HCEC 1CT (cell line): Measurements from ENCODE around the gene BSPH1.
"Not testable (repeated sequence)": the region's sequence is repeated elsewhere in the genome, so short reads cannot be mapped to it uniquely, and the experiment has no call there.

Experiments used
- DNase-seq: peaks from one replicate; pipeline ENCODE4 v3.0.0-alpha.2; 2017

Gene BSPH1, protein sequence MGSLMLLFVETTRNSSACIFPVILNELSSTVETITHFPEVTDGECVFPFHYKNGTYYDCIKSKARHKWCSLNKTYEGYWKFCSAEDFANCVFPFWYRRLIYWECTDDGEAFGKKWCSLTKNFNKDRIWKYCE

GRCh38 chr19:47992070-47992469, at the start of gene BSPH1:
Gene BSPH1, minus strand, starts transcription at chr19:47992170. Its CDS starts 89 bp downstream, at chr19:47992081.
- DNase-seq, result no peak

DNA sequence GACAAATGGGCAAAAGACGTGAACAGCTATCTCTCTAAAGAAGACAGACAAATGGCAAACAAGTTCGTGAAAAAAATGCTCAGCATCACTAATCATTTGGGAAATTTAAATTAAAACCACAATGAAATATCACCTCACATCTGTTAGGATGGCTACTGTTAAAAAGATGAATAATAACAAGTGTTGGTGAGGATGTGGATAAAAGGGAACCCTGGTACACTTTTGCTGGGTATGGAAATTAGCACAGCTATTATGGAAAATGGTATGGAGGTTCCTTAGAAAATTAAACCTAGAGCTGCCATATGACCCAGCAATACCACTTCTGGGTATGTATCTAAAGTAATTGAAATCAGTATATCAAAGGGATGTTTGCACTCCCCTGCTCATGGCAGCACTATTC, 44.8 kb upstream of the BSPH1 start:
- DNase-seq, result no peak

GRCh38 chr19:48033604-48034003, 41.6 kb upstream of the BSPH1 start:
- no peak for DNase-seq

GRCh38 chr19:48030073-48030472, 38.1 kb upstream of the BSPH1 start:
- DNase-seq, result no peak

DNA sequence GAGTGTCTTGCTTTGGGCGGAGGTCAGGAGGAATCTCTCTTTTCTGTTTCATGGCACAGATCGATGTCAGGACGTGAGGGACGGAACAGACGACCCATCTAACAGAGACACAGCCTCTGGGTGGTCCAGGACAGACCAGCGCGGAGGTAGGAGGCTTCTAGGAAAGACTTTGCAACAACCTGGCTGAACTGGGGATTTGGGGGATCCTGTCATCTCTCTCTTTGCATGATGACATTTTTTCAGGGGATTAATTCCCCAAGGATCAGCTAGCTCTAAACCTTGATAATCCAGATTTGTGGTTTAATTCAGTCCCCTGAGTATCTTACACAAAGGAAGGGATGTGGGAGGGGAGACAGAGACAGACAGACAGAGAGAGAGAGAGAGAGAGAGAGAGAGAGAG, 37.5 kb upstream of the BSPH1 start:
- no peak for DNase-seq

DNA sequence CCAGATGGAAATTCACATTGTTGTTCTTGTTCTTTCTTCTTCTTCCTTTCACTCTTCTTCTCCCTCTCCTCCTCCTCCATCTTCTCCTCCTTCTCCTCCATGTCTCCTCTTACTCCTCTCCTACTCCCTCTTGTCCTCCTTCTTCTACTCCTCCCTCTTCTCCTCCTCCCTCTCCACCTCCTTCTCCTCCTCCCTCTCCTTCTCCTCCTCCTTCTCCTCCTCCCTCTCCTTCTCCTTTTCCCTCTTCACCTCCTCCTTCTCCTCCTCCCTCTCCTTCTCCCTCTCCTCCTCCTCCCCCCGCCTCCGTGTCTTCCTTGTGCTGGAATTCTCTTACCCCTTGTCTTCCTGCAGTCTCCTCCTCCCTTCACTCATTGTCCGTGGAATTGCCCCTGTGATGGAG, 33.5 kb upstream of the BSPH1 start:
- no peak for DNase-seq

- DNase-seq, result no peak
Measured at GRCh38 chr19:48023518-48023917, 31.5 kb upstream of the BSPH1 start.

DNA sequence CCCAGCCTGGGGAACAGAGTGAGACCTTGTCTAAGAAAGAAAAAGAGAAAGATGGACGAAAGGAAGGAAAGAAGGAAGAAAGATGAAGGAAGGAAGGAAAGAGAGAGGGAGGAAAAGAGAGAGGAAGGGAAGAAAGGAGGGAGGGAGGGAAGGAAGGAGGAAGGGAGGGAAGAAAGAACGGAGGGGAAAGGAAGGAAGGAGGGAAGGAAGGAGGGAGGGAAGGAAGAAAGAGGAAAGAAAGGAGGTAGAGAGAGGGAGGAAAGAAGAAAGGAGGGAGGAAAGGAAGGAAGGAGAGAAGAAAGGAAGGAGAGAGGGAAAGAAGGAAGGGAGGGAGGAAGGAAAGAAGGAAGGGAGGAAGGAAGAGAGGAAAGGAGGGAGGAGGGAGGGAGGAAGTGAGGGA, 31.0 kb upstream of the BSPH1 start:
- DNase-seq, result no peak

- DNase-seq, result no peak
Measured at GRCh38 chr19:48020686-48021085, 28.7 kb upstream of the BSPH1 start.

DNA sequence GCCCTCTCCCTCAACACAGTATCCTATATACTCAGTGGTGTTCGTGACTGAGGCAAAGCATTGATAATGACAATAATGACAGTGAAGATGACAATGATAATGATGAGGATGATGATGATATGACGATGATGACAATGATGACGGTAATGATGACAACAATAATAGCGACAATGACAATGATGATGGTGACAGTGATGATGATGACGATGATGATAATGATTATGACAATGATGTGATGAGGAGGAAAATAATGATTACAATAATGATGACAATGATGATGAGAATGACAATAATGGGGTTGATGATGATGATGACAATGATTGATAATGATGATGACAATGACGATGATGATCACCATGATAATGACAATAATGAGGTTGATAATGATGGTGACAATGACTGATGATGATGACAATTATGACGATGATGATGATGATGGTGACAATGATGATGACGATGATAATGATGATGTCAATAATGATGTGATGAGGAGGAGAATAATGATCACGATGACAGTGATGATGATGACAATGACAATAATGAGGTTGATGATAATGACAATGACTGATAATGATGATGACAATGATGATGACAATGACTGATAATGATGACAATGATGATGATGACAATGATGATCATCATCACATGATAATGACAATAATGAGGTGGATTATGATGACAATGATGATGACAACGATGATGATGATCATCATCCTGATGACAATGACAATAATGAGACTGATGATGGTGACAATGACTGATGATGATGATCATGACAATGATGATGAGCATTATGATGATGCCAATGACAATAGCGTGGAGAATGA, 19.2 kb upstream of the BSPH1 start:
- no peak for DNase-seq

- DNase-seq, result no peak
Measured at GRCh38 chr19:48006762-48007161, 14.8 kb upstream of the BSPH1 start.

GRCh38 chr19:48004236-48004635, 12.3 kb upstream of the BSPH1 start:
- DNase-seq, result no peak

GRCh38 chr19:48000846-48001245, 8.9 kb upstream of the BSPH1 start:
- no peak for DNase-seq

GRCh38 chr19:47998800-47999199, 6.8 kb upstream of the BSPH1 start:
- DNase-seq, result no peak

DNA sequence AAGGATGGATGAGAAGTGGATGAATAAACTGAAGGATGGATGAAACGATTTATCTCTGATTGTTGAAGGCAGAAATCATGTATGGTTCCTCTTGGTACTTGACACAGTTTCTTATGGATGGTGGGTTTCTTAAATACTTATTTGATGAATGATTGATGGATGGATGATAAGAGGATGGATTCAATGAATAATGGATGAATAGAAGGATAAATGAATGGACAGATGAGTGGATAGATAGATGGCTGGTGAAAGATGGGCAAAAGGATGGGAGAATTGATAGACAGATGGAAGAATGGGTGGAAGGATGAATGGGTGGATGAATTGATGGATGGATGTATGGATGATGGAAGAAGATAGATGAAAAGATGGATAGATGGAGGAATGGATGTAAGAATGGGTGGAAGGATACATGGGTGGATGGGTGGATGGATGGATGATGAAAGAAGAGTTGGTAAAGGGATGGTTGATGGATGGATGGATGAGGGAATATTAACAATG, 4.3 kb upstream of the BSPH1 start:
- DNase-seq, result no peak

DNA sequence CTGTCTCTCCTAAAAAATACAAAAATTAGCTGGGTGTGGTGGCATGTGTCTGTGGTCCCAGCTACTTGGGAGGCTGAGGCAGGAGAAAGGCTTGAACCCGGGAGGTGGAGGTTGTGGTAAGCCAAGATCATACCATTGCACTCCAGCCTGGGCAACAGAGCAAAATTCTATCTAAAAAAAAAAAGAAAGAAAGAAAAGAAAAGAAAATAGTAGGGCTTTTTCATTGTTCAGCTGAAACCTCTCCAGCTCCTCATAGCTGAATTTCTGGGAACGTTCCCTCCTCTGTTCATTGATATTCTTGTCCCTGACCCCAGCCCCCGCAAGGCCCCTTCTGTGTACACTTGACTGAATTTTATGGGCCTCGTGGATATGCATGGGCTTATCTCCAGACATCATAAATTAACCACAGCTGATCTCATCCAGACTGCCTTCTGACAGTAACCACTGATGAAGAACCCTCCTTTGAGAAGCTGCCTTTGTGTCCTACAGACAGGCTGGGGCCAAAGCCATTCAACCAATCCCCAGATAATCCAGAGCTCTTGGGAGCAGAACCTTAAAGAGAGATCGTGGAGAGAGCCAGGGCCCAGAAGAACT, 2.3 kb upstream of the BSPH1 start, which contains the start of gene ELSPBP1:
Gene ELSPBP1 (plus strand): TSS at position 424 of the 594 bp plus-strand sequence. CDS start 14,036 bp downstream, outside the sequence.
- no peak for DNase-seq

DNA sequence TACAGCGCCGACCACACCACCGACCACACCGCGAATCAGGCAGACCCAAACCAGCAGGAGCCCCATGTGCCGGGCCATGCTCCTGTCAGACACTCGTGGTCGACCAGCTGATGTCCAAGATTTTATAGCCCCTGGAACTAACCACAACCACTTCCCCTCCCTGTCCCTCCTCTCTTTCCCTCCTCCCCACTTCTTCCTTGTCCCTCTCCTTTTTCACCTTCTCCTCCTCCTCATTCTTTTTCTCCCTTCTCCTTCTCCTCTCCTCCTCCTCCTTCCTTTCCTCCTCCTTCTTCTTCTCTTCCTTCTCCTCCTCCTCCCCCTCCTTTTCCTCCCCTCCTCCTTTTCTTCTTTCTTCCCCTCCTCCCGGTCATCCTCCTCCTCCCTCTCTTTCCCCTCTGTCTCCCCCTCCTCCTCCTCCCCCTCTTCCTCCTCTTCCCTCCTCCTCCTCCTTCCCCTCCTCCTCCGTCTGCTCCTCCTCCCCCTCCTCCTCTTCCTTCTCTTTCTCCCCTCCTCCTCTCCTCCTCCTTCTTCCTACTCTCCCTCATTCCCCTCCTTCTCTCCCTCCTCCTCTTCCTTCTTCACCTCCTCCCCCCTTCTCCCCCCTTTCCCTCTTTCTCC, 670 bp downstream of the BSPH1 start:
- DNase-seq, result no peak

- no peak for DNase-seq
Measured at GRCh38 chr19:47973529-47973928, 18.4 kb downstream of the BSPH1 start.

DNA sequence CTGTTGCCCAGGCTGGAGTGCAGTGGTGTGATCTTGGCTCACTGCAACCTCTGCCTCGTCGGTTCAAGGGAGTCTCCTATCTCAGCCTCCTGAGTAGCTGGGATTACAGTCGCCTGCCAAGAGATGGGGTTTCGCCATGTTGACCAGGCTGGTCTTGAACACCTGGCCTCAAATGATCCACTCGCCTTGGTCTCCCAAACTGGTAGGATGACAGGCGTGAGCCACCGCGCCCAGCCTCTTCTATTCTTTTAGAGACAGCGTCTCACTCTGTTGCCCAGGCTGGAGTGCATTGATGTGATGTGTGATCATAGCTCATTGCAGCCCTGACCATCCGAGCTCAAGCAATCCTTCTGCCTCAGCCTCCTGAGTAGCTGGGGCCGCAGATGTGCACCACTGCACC, 36.0 kb downstream of the BSPH1 start:
- not testable (repeated sequence) for DNase-seq

- not testable (repeated sequence) for DNase-seq
Measured at GRCh38 chr19:47952132-47952531, 39.8 kb downstream of the BSPH1 start.

GRCh38 chr19:47949852-47950521, 42.0 kb downstream of the BSPH1 start:
- DNase-seq, result not testable (repeated sequence)

DNA sequence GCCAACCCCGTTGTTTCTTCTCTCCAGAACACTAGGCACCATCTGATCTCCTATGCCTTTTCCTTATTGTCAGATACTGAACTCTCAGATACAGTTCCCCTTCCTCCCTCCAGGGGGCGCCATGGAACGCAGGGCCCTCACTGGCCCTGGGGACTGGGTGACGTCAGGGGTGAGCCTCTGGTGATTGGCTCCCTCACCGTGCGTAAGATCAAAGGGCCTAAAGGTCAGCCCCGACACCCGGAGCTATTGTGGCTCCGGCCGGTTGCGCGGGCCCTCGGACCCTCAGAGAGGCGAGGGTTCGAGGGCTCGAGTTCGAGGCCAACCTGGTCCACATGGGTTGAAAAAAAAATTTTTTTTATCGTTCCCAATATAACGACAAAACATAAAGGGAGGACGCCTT, 63.4 kb downstream of the BSPH1 start:
- not testable (repeated sequence) for DNase-seq

DNA sequence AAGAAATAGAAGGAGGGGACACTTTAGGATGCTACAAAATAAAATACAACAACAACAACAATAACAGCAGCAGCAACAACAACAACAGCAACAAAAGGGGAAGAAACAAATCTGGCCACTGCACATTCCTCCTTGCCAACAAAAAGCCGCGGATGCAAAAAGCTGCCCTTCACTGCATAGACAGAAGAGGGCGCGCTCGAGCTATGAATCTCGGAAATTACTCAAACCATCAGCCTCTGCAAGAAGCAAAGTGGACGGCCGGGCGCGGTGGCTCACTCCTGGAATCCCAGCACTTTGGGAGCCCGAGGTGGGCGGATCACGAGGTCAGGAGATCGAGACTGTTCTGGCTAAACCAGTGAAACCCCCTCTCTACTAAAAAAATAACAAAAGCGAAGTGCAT, 71.9 kb downstream of the BSPH1 start:
- DNase-seq, result not testable (repeated sequence)
